ENCODE data around the gene PTPN14. TPM values are rescaled to one million over a fixed set of nuclear protein-coding genes. Genes with fewer than 3 reads are reported as not detected.

PTPN14 gene
- total and polyA plus RNA-seq, 2 experiments from 2014 or later: 18.7 to 70.2 TPM

GRCh38 chr1:214379236-214379970 lies 172.0 kb downstream of the PTPN14 start (continued):
- no peak for TF ChIP-seq ZNF462 (CRISPR knock-in tag; IDR thresholded peaks at IDR 0.05)
- no peak for TF ChIP-seq ZNF114 (CRISPR knock-in tag; IDR thresholded peaks at IDR 0.05)

GRCh38 chr1:214378492-214378891 lies 172.9 kb downstream of the PTPN14 start:
- no peak overlapping the region for H3K4me3 Mint-ChIP-seq
- H4K20me1 ChIP-seq (replicated peaks; ENCODE audit: insufficient read depth): no peaks in the 10 kb centered on the region
- no peaks in the 10 kb centered on the region for H3K9me2 ChIP-seq (ENCODE audit: insufficient read depth)
- peaks cover 23% of the 10 kb centered on the region for H3K4me1 Mint-ChIP-seq
- no peak for ATAC-seq
- H3K36me3 Mint-ChIP-seq (ENCODE audit: low read depth): peaks cover 28% of the 10 kb centered on the region
- no peak overlapping the region for H2AFZ ChIP-seq
- H3K27me3 ChIP-seq (ENCODE audit: insufficient read depth): no peaks in the 10 kb centered on the region
- peaks cover 12% of the 10 kb centered on the region; the same call in 1 of the 2 replicates for H3K36me3 ChIP-seq (ENCODE audit: insufficient read depth)
- TF ChIP-seq ETS1 (IDR thresholded peaks at IDR 0.05): no peak
- TF ChIP-seq EZH2phosphoT487 (IDR thresholded peaks at IDR 0.05; ENCODE audit: unreplicated experiment): no peak
- TF ChIP-seq ZNF331 (CRISPR knock-in tag; IDR thresholded peaks at IDR 0.05; ENCODE audit: low read depth): no peak
- no peak for TF ChIP-seq POLR2AphosphoS5 (IDR thresholded peaks at IDR 0.05; ENCODE audit: low read depth)
- TF ChIP-seq NANOG (IDR thresholded peaks at IDR 0.05; ENCODE audit: borderline replicate concordance): no peak
- no peak for TF ChIP-seq CTCF (conservative IDR thresholded peaks at IDR 0.05; ENCODE audit: low read depth in 2 of 2)
- H3K4me2 ChIP-seq: no peak overlapping the region
- no peak overlapping the region for H3K27ac ChIP-seq (ENCODE audit: low read depth)
- H3K27ac Mint-ChIP-seq: 0 out of 2 replicates have a peak overlapping the region, but pooled peaks have one; percentile 15
- no peaks in the 10 kb centered on the region for H3K79me2 ChIP-seq (replicated peaks; ENCODE audit: insufficient read depth)
- no peak overlapping the region for H3K4me3 ChIP-seq
- H3K4me1 ChIP-seq (ENCODE audit: insufficient read depth): peaks cover 25% of the 10 kb centered on the region
- H3F3A ChIP-seq (replicated peaks; ENCODE audit: low read depth): no peaks in the 10 kb centered on the region
- H3K27me3 Mint-ChIP-seq (ENCODE audit: insufficient read depth, low read depth, poor library complexity): peaks cover 5% of the 10 kb centered on the region
- no peaks in the 10 kb centered on the region for H3K9me3 Mint-ChIP-seq
- DNase-seq (ENCODE audit: low spot score): no peak

All from GM23338 (cell line).